ENCODE measurements around the gene TPCN1. TPM values are rescaled to one million over a fixed set of nuclear protein-coding genes. Genes with fewer than 3 reads are reported as not detected.

Gene TPCN1
- total RNA-seq, 1 experiment from 2014 or later: 32.7 TPM

- TF ChIP-seq NFATC4 (CRISPR knock-in tag; IDR thresholded peaks at IDR 0.05): no peak
- TF ChIP-seq ZNF219 (CRISPR knock-in tag; IDR thresholded peaks at IDR 0.05; ENCODE audit: borderline replicate concordance): no peak
Measured at GRCh38 chr12:113267621-113268020, 46.4 kb downstream of the TPCN1 start (continued).

- Mint-ChIP-seq H3K27ac (no peak overlapping the region), H3K4me1 (no peaks in the 10 kb centered on the region), H3K27me3 (ENCODE audit: low read depth) (no peaks in the 10 kb centered on the region), H3K36me3 (peaks cover 13% of the 10 kb centered on the region; the same call in 1 of the 2 replicates), H3K4me3 (no peak overlapping the region), H3K9me3 (no peaks in the 10 kb centered on the region)
- no peak for ATAC-seq
- CTCF ChIA-PET: interaction anchor here (0.5 kb wide), 1 partner anchor 150 kb away, joined by 3 read pairs; no protein-coding TSS in a partner anchor
- DNase-seq (ENCODE audit: low spot score): no peak
- POLR2A ChIA-PET: interaction anchor here (1.1 kb wide), 1 partner anchor 31 kb away, joined by 3 read pairs; no protein-coding TSS in a partner anchor
- TF ChIP-seq ZNF671 (CRISPR knock-in tag; IDR thresholded peaks at IDR 0.05) (no peak), CTCF (IDR thresholded peaks at IDR 0.05) (no peak), HMGA2 (CRISPR knock-in tag; IDR thresholded peaks at IDR 0.05) (no peak)
Measured at GRCh38 chr12:113268136-113268535, 46.9 kb downstream of the TPCN1 start.

GRCh38 chr12:113268621-113269020 is 47.4 kb downstream of the TPCN1 start:
- Mint-ChIP-seq H3K4me1 (no peaks in the 10 kb centered on the region), H3K36me3 (peaks cover 15% of the 10 kb centered on the region; the same call in 1 of the 2 replicates), H3K4me3 (no peak overlapping the region), H3K9me3 (no peaks in the 10 kb centered on the region), H3K27me3 (ENCODE audit: low read depth) (no peaks in the 10 kb centered on the region), H3K27ac (no peak overlapping the region)
- POLR2A ChIA-PET: interaction anchor here (1.1 kb wide), 1 partner anchor 31 kb away, joined by 3 read pairs; no protein-coding TSS in a partner anchor
- TF ChIP-seq E2F1 (CRISPR knock-in tag; IDR thresholded peaks at IDR 0.05) (no peak), NR3C1 (CRISPR knock-in tag; conservative IDR thresholded peaks at IDR 0.05; ENCODE audit: low read depth) (no peak)
- DNase-seq (ENCODE audit: low spot score) (no peak), ATAC-seq (no peak)
- CTCF ChIA-PET: no interaction called here

GRCh38 chr12:113269257-113269943 is 48.1 kb downstream of the TPCN1 start:
- Mint-ChIP-seq H3K4me3 (no peak overlapping the region), H3K27ac (no peak overlapping the region), H3K36me3 (peaks cover 16% of the 10 kb centered on the region; the same call in 1 of the 2 replicates), H3K4me1 (no peaks in the 10 kb centered on the region), H3K9me3 (no peaks in the 10 kb centered on the region), H3K27me3 (ENCODE audit: low read depth) (no peaks in the 10 kb centered on the region)
- DNase-seq (ENCODE audit: low spot score): no peak
- POLR2A ChIA-PET: interaction anchor here (1.1 kb wide), 1 partner anchor 30 kb away, joined by 3 read pairs; no protein-coding TSS in a partner anchor
- CTCF ChIA-PET: no interaction called here
- ATAC-seq: no peak
- TF ChIP-seq FOXK1 (CRISPR knock-in tag; IDR thresholded peaks at IDR 0.05) (no peak), AFF4 (CRISPR knock-in tag; IDR thresholded peaks at IDR 0.05; ENCODE audit: borderline replicate concordance) (no peak), MAX (CRISPR knock-in tag; IDR thresholded peaks at IDR 0.05) (no peak), PREB (CRISPR knock-in tag; IDR thresholded peaks at IDR 0.05; ENCODE audit: borderline replicate concordance) (no peak), E2F4 (CRISPR knock-in tag; IDR thresholded peaks at IDR 0.05; ENCODE audit: borderline replicate concordance, low read depth) (no peak), FOXJ3 (CRISPR knock-in tag; IDR thresholded peaks at IDR 0.05; ENCODE audit: borderline replicate concordance) (no peak), NFE2L1 (CRISPR knock-in tag; IDR thresholded peaks at IDR 0.05) (no peak)
